Measurements from ENCODE around the gene SMPDL3B.
"Not testable (repeated sequence)": the region's sequence is repeated elsewhere in the genome, so short reads cannot be mapped to it uniquely, and the experiment has no call there.

SMPDL3B gene

GRCh38 chr1:27993241-27993640 is 58.4 kb downstream of the SMPDL3B start:
- no peak for TF ChIP-seq CTCF (IDR thresholded peaks at IDR 0.05; ENCODE audit: control insufficient read depth, extremely low read depth, insufficient read depth)
- H3K4me3 ChIP-seq (ENCODE audit: low read depth, low read length) = no peak overlapping the region
- DNase-seq (ENCODE audit: low read depth) = no peak

GRCh38 chr1:27994060-27994459 is 59.3 kb downstream of the SMPDL3B start:
- H3K4me3 ChIP-seq (ENCODE audit: low read depth, low read length) = no peak overlapping the region
- no peak for TF ChIP-seq CTCF (IDR thresholded peaks at IDR 0.05; ENCODE audit: control insufficient read depth, extremely low read depth, insufficient read depth)
- no peak for DNase-seq (ENCODE audit: low read depth)

GRCh38 chr1:27994526-27994925 is 59.7 kb downstream of the SMPDL3B start:
- DNase-seq (ENCODE audit: low read depth); H3K4me3 ChIP-seq (ENCODE audit: low read depth, low read length): not testable (repeated sequence)

GRCh38 chr1:27999055-27999454 is 64.3 kb downstream of the SMPDL3B start:
- no peak for TF ChIP-seq CTCF (IDR thresholded peaks at IDR 0.05; ENCODE audit: control insufficient read depth, extremely low read depth, insufficient read depth)
- no peak overlapping the region for H3K4me3 ChIP-seq (ENCODE audit: low read depth, low read length)
- no peak for DNase-seq (ENCODE audit: low read depth)

- no peak overlapping the region for H3K4me3 ChIP-seq (ENCODE audit: low read depth, low read length)
- no peak for DNase-seq (ENCODE audit: low read depth)
- TF ChIP-seq CTCF (IDR thresholded peaks at IDR 0.05; ENCODE audit: control insufficient read depth, extremely low read depth, insufficient read depth) = no peak
These were observed 67.8 kb downstream of the SMPDL3B start for GRCh38 chr1:28002600-28002999.

- not testable (repeated sequence) for DNase-seq (ENCODE audit: low read depth); H3K4me3 ChIP-seq (ENCODE audit: low read depth, low read length)
These were observed 68.3 kb downstream of the SMPDL3B start for GRCh38 chr1:28003117-28003516.

All from LNCaP clone FGC (cell line).